Hepatocyte (in vitro differentiated cells): ENCODE data around the gene ADCK2.

ENCODE experiments used
- CTCF ChIP-seq: fragments of 200-600 bp; sonication (generic); IDR thresholded peaks from 2 replicates; pipeline ENCODE4 v1.5.1; 2016; ENCODE audit warnings: antibody characterized with exemption, mild to moderate bottlenecking; ENCODE audit not compliant: poor library complexity
- EZH2 ChIP-seq: fragments of 200-600 bp; sonication (generic); IDR thresholded peaks from 2 replicates; pipeline ENCODE4 v1.6.1; 2016; ENCODE audit warnings: antibody characterized with exemption, mild to moderate bottlenecking, borderline replicate concordance

GRCh38 chr7:140714331-140715040 is 41.7 kb downstream of the ADCK2 start:
- TF ChIP-seq CTCF (no peak), EZH2 (no peak)
